NCI-H460 (cell line): ENCODE data around the gene LENG9. TPM values are rescaled to one million over a fixed set of nuclear protein-coding genes. Genes with fewer than 3 reads are reported as not detected.

Experiments
- DNase-seq: peaks from one replicate; pipeline ENCODE4 v3.0.0-alpha.2; 2016; ENCODE audit warnings: low read depth; ENCODE audit errors: extremely low read depth
- total RNA-seq: library from RNA; depleted of rRNA; stranded (reverse); fragments of >200 nt; shearing (Covaris generic); gene quantifications from 2 replicates; pipeline ENCODE4 v1.2.3, GENCODE V29; 2014

Gene LENG9
- total RNA-seq, 1 experiment from 2014 or later: 6.2 TPM

GRCh38 chr19:54444737-54445136, 18.8 kb downstream of the LENG9 start:
- no peak for DNase-seq

GRCh38 chr19:54440641-54441040, 22.9 kb downstream of the LENG9 start:
- DNase-seq: no peak

- DNase-seq: no peak
These were observed 24.3 kb downstream of the LENG9 start for GRCh38 chr19:54439174-54439851.

- DNase-seq: no peak
These were observed 26.8 kb downstream of the LENG9 start for GRCh38 chr19:54436628-54437252.

- no peak for DNase-seq
These were observed 27.5 kb downstream of the LENG9 start for GRCh38 chr19:54436031-54436523.

- no peak for DNase-seq
These were observed 28.0 kb downstream of the LENG9 start for GRCh38 chr19:54435551-54436016.

- DNase-seq: no peak
These were observed 28.7 kb downstream of the LENG9 start for GRCh38 chr19:54434873-54435214.

GRCh38 chr19:54434112-54434872, 29.3 kb downstream of the LENG9 start:
- DNase-seq: no peak

GRCh38 chr19:54433697-54434096, 29.9 kb downstream of the LENG9 start:
- no peak for DNase-seq

- DNase-seq: no peak
These were observed 31.3 kb downstream of the LENG9 start for GRCh38 chr19:54432144-54432738.

GRCh38 chr19:54431255-54431838, 32.2 kb downstream of the LENG9 start:
- DNase-seq: no peak

- no peak for DNase-seq
These were observed 33.0 kb downstream of the LENG9 start for GRCh38 chr19:54430306-54431254.

- no peak for DNase-seq
These were observed 33.9 kb downstream of the LENG9 start for GRCh38 chr19:54429545-54430227.

- DNase-seq: no peak
These were observed 34.4 kb downstream of the LENG9 start for GRCh38 chr19:54429176-54429495.

GRCh38 chr19:54428323-54429175, 35.0 kb downstream of the LENG9 start:
- no peak for DNase-seq

- DNase-seq: no peak
These were observed 36.0 kb downstream of the LENG9 start for GRCh38 chr19:54427586-54427985.

- no peak for DNase-seq
These were observed 37.2 kb downstream of the LENG9 start for GRCh38 chr19:54426291-54426931.

- DNase-seq: no peak
These were observed 38.2 kb downstream of the LENG9 start for GRCh38 chr19:54425382-54425723.
